GM21515 (cell line): ENCODE data around the gene DIP2C.
"Not testable (repeated sequence)": the region's sequence is repeated elsewhere in the genome, so short reads cannot be mapped to it uniquely, and the experiment has no call there.

Experiments
- ATAC-seq: cut with Tn5 transposase; IDR thresholded peaks from one replicate; pipeline ENCODE4 v1.9.1; 2021; ENCODE audit not compliant: unreplicated experiment

The DIP2C gene

GRCh38 chr10:615583-616152 is 73.8 kb downstream of the DIP2C start:
- ATAC-seq, result no peak

GRCh38 chr10:614790-615582 is 74.5 kb downstream of the DIP2C start:
- ATAC-seq, result no peak

- ATAC-seq, result no peak
Observed at GRCh38 chr10:614139-614711, 75.2 kb downstream of the DIP2C start.

- no peak for ATAC-seq
Observed at GRCh38 chr10:613271-614138, 76.0 kb downstream of the DIP2C start.

GRCh38 chr10:612696-613095 is 76.8 kb downstream of the DIP2C start:
- ATAC-seq, result no peak

- not testable (repeated sequence) for ATAC-seq
Observed at GRCh38 chr10:610642-611305, 78.7 kb downstream of the DIP2C start.

- no peak for ATAC-seq
Observed at GRCh38 chr10:609868-610545, 79.5 kb downstream of the DIP2C start.

- no peak for ATAC-seq
Observed at GRCh38 chr10:609262-609658, 80.2 kb downstream of the DIP2C start.

- ATAC-seq, result no peak
Observed at GRCh38 chr10:608331-609261, 80.9 kb downstream of the DIP2C start.

GRCh38 chr10:607545-608185 is 81.8 kb downstream of the DIP2C start:
- ATAC-seq, result no peak

GRCh38 chr10:606762-607544 is 82.5 kb downstream of the DIP2C start:
- no peak for ATAC-seq

- no peak for ATAC-seq
Observed at GRCh38 chr10:605632-606325, 83.7 kb downstream of the DIP2C start.

GRCh38 chr10:604716-605631 is 84.5 kb downstream of the DIP2C start:
- no peak for ATAC-seq

- no peak for ATAC-seq
Observed at GRCh38 chr10:603745-604144, 85.7 kb downstream of the DIP2C start.

GRCh38 chr10:602391-603005 is 87.0 kb downstream of the DIP2C start:
- no peak for ATAC-seq

- no peak for ATAC-seq
Observed at GRCh38 chr10:601660-601963, 87.9 kb downstream of the DIP2C start.
